Left ventricle myocardium inferior (tissue), 1 donor: ENCODE results near the gene SPTB. TPM values are rescaled to one million over a fixed set of nuclear protein-coding genes. Genes with fewer than 3 reads are reported as not detected.

Experiments
- DNase-seq: peaks from one replicate; pipeline ENCODE4 v3.0.0-alpha.2; 2020
- H3K27ac ChIP-seq: fragments of 200-600 bp; replicated peaks from 2 replicates; pipeline ENCODE4 v1.8.0; 2021
- H3K27me3 ChIP-seq: fragments of 200-600 bp; 2 replicates; pipeline ENCODE4 v1.8.0; 2021; ENCODE audit warnings: low read depth
- H3K36me3 ChIP-seq: fragments of 200-600 bp; 2 replicates; pipeline ENCODE4 v1.8.0; 2021
- H3K4me1 ChIP-seq: fragments of 200-600 bp; 2 replicates; pipeline ENCODE4 v1.8.0; 2021
- H3K4me3 ChIP-seq: fragments of 200-600 bp; 2 replicates; pipeline ENCODE4 v1.8.0; 2021; ENCODE audit warnings: mild to moderate bottlenecking, moderate library complexity
- H3K9me3 ChIP-seq: fragments of 200-600 bp; replicated peaks from 2 replicates; pipeline ENCODE4 v1.8.0; 2021
- intact Hi-C: fragments of 100-400 bp; cut with micrococcal nuclease; formaldehyde crosslinking; loops from one replicate; pipeline ENCODE4 v1.11.0; 2022
- long read RNA-seq: library from polyadenylated mRNA; unstranded; transcript quantifications from one replicate; pipeline ENCODE4 v2.0.0, GENCODE V29; 2021
- total RNA-seq: library from RNA; stranded (reverse); fragmentation: NEBNext Ultra II Directional; extraction: Animal tissue kit (Norgen Biotek cat#: 25700); gene quantifications from one replicate; pipeline ENCODE4 v1.2.1, GENCODE V29; 2021
- TF ChIP-seq, protein P1 (sequence below): fragments of 200-600 bp; IDR thresholded peaks from 2 replicates; pipeline ENCODE4 v1.8.0; 2021; ENCODE audit warnings: antibody characterized with exemption, mild to moderate bottlenecking, borderline replicate concordance
- donor health status: DM: no; HTN: yes; CAD: no; lungs with severe emphysema.

Gene SPTB
- total RNA-seq = 82.2 TPM
- long read RNA-seq, full-length matches to known transcripts = 4 of 147 reads
- long read RNA-seq, partial matches to known transcripts = 110 of 147 reads
- long read RNA-seq, other reads (novel, unspliced or antisense) = 33 of 147 reads

DNA sequence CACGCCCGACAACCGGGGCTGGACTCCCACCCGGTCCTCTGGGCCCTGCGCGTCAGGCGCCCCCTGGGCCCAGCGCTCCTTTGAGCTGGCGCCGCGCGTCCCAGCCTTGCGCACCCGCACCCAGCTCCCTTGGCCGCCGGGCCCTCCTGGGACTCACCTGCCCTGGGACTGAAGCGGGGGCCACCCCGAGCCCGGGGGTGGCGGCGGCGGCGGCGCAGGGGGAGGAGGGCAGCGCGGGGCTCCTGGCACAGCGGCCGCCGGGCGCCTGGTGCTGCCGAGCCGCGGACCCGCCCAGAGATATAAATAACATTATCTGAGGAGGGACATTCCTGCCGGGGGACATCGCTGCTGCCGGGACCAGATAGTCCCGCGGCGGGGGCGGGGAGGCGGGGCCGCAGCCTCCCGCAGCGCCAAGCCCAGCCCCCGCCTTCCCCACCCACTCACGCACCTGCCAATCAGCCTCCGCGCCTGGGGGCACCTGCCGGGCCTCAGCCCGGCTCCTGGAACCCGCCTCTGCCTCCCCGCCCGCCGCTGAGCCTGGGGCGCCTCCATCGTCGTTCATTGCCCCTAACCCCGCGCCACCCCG, at the start of gene SPTB:
Gene SPTB (minus strand): TSS at position 273 of the 586 bp plus-strand sequence. CDS start 56,813 bp downstream, outside the sequence.
- peak within 1 kb of the TSS; percentile 93 for H3K27ac ChIP-seq
- peaks cover 65% of the 10 kb centered on the region for H3K27me3 ChIP-seq
- intact Hi-C loops = no loop called here
- H3K4me3 ChIP-seq = peak within 1 kb of the TSS; percentile 76
- no peaks in the 10 kb centered on the region for H3K9me3 ChIP-seq
- no peaks in the 10 kb centered on the region for H3K36me3 ChIP-seq
- peak; percentile 76 for DNase-seq
- TF ChIP-seq, protein P1, sequence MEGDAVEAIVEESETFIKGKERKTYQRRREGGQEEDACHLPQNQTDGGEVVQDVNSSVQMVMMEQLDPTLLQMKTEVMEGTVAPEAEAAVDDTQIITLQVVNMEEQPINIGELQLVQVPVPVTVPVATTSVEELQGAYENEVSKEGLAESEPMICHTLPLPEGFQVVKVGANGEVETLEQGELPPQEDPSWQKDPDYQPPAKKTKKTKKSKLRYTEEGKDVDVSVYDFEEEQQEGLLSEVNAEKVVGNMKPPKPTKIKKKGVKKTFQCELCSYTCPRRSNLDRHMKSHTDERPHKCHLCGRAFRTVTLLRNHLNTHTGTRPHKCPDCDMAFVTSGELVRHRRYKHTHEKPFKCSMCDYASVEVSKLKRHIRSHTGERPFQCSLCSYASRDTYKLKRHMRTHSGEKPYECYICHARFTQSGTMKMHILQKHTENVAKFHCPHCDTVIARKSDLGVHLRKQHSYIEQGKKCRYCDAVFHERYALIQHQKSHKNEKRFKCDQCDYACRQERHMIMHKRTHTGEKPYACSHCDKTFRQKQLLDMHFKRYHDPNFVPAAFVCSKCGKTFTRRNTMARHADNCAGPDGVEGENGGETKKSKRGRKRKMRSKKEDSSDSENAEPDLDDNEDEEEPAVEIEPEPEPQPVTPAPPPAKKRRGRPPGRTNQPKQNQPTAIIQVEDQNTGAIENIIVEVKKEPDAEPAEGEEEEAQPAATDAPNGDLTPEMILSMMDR = no peak
- peaks cover 54% of the 10 kb centered on the region for H3K4me1 ChIP-seq

DNA sequence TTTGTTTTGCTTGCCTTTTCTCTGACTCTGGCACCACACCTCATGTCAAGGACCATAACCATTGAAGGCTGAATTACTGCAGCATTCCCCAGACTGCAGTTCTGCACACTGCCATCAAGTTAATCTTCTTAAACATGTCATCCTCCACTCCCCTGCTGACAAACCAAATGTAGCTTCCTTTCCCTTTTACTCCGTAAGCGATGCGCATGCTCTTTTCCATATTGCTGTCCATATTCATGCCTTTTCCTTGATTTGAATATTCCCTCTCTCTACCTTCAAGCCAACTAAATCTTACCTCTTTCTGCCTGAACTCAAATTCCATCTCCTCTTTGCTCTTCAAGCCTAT, 49.3 kb upstream of the SPTB start:
- no peaks in the 10 kb centered on the region for H3K27me3 ChIP-seq
- intact Hi-C loops = no loop called here
- peaks cover 78% of the 10 kb centered on the region for H3K36me3 ChIP-seq
- TF ChIP-seq, protein P1 = no peak
- peaks cover 40% of the 10 kb centered on the region for H3K4me1 ChIP-seq
- H3K4me3 ChIP-seq = no peak overlapping the region
- H3K27ac ChIP-seq = peak overlapping the region; percentile 69
- H3K9me3 ChIP-seq = no peaks in the 10 kb centered on the region
- no peak for DNase-seq

DNA sequence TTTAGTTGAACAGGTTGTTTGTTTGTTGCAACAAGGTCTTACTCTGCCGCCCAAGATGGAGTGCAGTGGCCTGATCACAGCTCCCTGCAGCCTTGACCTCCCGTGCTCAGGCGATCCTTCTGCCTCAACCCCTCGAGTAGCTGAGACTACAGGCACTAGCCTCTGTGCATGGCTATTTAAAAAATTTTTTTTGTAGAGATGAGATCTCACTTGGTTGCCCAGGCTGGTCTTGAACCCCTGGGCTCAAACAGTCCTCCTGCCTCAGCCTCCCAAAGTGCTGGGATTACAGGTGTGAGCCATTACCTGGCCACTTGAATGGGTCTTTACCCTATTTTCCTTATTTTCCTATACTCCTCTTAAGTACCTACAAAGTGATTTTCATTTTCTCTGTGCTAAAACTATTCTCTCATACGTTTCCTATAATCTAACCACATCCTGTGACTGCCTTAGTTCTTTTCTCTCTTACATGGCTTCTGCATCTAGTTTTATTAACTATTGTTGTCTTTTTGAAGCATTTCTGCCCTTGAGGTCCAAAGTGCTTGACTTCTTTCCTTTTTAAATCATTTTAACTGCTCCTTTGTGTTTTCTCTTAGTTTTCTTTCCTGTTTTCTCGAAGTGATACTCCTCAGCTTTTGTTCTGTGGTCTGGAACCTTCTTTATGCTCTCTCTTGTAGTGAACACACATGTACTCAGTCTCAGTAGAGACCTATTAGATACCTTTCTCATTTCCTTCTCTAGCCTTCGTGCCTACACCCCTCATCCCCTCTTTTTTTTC, 48.7 kb upstream of the SPTB start:
- H3K36me3 ChIP-seq = peaks cover 75% of the 10 kb centered on the region
- peak overlapping the region; percentile 69 for H3K27ac ChIP-seq
- H3K9me3 ChIP-seq = no peaks in the 10 kb centered on the region
- peaks cover 35% of the 10 kb centered on the region for H3K4me1 ChIP-seq
- intact Hi-C loops = no loop called here
- no peaks in the 10 kb centered on the region for H3K27me3 ChIP-seq
- TF ChIP-seq, protein P1 = no peak
- no peak overlapping the region for H3K4me3 ChIP-seq
- no peak for DNase-seq

DNA sequence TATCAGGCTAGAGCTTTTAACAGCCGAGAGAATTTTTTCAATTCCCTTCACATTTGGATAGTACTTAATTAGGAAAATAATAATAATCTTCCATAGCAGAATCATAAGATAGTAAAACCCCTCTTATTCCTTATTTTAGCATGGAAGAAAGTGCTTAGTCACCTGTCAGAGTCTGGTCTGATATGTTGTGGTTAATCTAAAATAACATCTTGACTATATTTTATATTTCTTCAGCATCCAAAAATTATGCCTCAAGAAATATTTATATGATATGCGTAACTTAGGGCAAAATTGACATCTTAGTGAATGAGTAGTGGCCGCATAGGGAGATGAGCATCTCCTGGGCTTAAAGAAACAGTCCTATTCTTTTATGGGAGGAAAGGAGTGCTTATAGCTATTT, 47.3 kb upstream of the SPTB start:
- Histone ChIP-seq H3K4me3 (no peak overlapping the region), H3K27me3 (no peaks in the 10 kb centered on the region), H3K4me1 (peaks cover 35% of the 10 kb centered on the region), H3K27ac (no peak overlapping the region), H3K36me3 (peaks cover 61% of the 10 kb centered on the region), H3K9me3 (no peaks in the 10 kb centered on the region)
- no peak for DNase-seq
- TF ChIP-seq, protein P1 = no peak
- intact Hi-C loops = no loop called here

DNA sequence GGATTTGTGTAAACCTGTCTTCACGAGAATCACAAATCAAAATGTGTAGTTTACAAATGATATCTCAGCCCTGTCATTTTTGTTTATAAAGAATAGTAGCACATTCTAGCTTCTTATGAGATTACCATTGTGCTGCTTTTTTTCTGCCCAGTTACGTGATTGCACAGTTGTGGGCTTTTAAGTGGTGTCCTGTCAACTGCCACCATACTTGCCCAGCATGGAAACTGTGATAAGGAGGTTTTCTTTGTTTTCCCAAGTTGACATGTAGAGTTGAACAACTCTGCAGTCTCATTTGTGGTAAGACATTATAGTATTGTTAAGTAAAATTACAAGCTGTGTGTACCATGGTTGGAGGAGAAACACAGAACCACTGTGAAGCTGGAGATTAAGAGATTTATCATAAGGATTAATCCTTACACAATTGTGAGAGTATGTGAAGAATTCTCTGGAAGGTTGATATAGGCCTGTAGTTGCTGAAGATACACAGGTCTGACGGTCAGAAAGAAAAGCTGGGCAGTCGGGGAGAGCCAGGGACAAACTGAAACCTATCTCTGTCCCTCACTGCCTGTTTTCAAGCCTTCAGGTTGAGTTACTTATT, 46.8 kb upstream of the SPTB start:
- Histone ChIP-seq H3K27me3 (no peaks in the 10 kb centered on the region), H3K27ac (peak overlapping the region; percentile 18), H3K9me3 (no peaks in the 10 kb centered on the region), H3K36me3 (peaks cover 58% of the 10 kb centered on the region), H3K4me3 (no peak overlapping the region), H3K4me1 (peaks cover 35% of the 10 kb centered on the region)
- intact Hi-C loops = no loop called here
- TF ChIP-seq, protein P1 = no peak
- no peak for DNase-seq
